ENCODE measurements around the gene FBXW9. TPM values are rescaled to one million over a fixed set of nuclear protein-coding genes. Genes with fewer than 3 reads are reported as not detected.
"Not testable (repeated sequence)": the region's sequence is repeated elsewhere in the genome, so short reads cannot be mapped to it uniquely, and the experiment has no call there.

The FBXW9 gene
- total RNA-seq, 2 experiments from 2014 or later = 11.0 to 11.5 TPM

- Histone ChIP-seq H3K4me1 (ENCODE audit: insufficient read depth, low read length, poor library complexity, severe bottlenecking) (no peaks in the 10 kb centered on the region), H4K20me1 (ENCODE audit: insufficient read depth, low read length) (no peaks in the 10 kb centered on the region), H3K4me3 (ENCODE audit: low read depth, low read length, poor library complexity, severe bottlenecking) (no peak overlapping the region), H3K36me3 (ENCODE audit: insufficient read depth, low read length) (peaks cover 96% of the 10 kb centered on the region), H3K27ac (ENCODE audit: low read depth, low read length, poor library complexity, severe bottlenecking) (no peak overlapping the region), H3K9me2 (ENCODE audit: insufficient read depth, low read length) (no peaks in the 10 kb centered on the region), H3K79me2 (ENCODE audit: insufficient read depth, low read depth, low read length) (no peaks in the 10 kb centered on the region), H3K9me3 (ENCODE audit: low read length) (no peaks in the 10 kb centered on the region), H2AFZ (ENCODE audit: low read length) (no peak overlapping the region), H3K4me2 (ENCODE audit: low read length) (no peak overlapping the region)
- no TSS peak for BruUV-seq (replicated peaks)
- POLR2A ChIA-PET = no interaction called here
- CTCF ChIA-PET (ENCODE audit: unreplicated experiment) = interaction anchor here (0.5 to 0.6 kb wide), 3 partner anchors 15 to 352 kb away, joined by 3 read pairs; no protein-coding TSS in a partner anchor
- DNase-seq (ENCODE audit: low spot score) = peak; percentile 83
- TF ChIP-seq EZH2phosphoT487 (IDR thresholded peaks at IDR 0.05; ENCODE audit: borderline replicate concordance, low read depth, low read length) (no peak), CTCF (conservative IDR thresholded peaks at IDR 0.05; ENCODE audit: low read length) (no peak)
- intact Hi-C loops (cut with micrococcal nuclease; ENCODE audit: unreplicated experiment) = no loop called here
These were observed 6.6 kb upstream of the FBXW9 start for GRCh38 chr19:12703046-12703445.

DNA sequence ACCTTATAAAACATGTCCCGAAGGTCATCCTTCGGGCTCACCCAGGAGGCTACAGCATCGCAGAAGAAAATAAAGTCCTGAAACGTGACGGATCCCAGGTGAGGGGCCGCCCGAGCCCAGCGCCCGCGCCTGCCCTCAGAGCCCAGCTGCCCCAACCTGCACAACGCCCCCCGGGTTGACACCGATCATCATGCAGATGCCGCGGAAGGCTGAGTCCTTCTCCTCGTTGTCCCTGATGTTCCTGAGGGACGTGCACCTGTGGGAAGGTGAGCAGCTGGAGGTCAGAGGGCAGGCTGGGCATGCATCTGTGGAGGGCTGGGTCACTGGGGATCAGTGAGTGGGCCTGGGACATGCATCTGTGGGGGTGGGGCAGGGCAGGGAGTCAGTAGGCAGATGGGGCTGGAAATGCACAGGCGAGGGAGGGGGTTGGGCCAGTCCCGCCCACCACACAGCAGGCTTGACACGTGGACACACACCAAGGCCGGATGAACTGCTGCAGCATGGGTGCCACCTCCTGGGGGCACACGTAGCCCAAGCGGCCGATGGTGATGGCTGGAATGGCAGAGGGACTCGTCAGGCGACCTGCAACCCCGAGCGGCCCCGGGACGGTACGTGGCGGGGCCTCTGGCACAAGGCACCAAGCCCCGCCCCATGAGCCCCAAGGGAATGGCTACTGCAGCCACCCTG lies 5.3 kb upstream of the FBXW9 start:
- Histone ChIP-seq H3K4me1 (ENCODE audit: insufficient read depth, low read length, poor library complexity, severe bottlenecking) (peaks cover 12% of the 10 kb centered on the region), H2AFZ (ENCODE audit: low read length) (no peak overlapping the region), H3K9me2 (ENCODE audit: insufficient read depth, low read length) (no peaks in the 10 kb centered on the region), H3K79me2 (ENCODE audit: insufficient read depth, low read depth, low read length) (no peaks in the 10 kb centered on the region), H3K27ac (ENCODE audit: low read depth, low read length, poor library complexity, severe bottlenecking) (no peak overlapping the region), H3K9me3 (ENCODE audit: low read length) (no peaks in the 10 kb centered on the region), H3K4me3 (ENCODE audit: low read depth, low read length, poor library complexity, severe bottlenecking) (no peak overlapping the region), H4K20me1 (ENCODE audit: insufficient read depth, low read length) (no peaks in the 10 kb centered on the region), H3K36me3 (ENCODE audit: insufficient read depth, low read length) (peaks cover 90% of the 10 kb centered on the region), H3K4me2 (ENCODE audit: low read length) (no peak overlapping the region)
- no peak for DNase-seq (ENCODE audit: low spot score)
- no TSS peak for BruUV-seq (replicated peaks)
- ChIA-PET CTCF (ENCODE audit: unreplicated experiment) (no interaction called here), POLR2A (no interaction called here)
- TF ChIP-seq CTCF (conservative IDR thresholded peaks at IDR 0.05; ENCODE audit: low read length) (no peak), EZH2phosphoT487 (IDR thresholded peaks at IDR 0.05; ENCODE audit: borderline replicate concordance, low read depth, low read length) (no peak)
- intact Hi-C loops (cut with micrococcal nuclease; ENCODE audit: unreplicated experiment) = no loop called here

GRCh38 chr19:12698138-12698537 lies 1.7 kb upstream of the FBXW9 start:
- H2AFZ ChIP-seq (ENCODE audit: low read length) = no peak overlapping the region
- intact Hi-C loops (cut with micrococcal nuclease; ENCODE audit: unreplicated experiment) = no loop called here
- H4K20me1 ChIP-seq (ENCODE audit: insufficient read depth, low read length) = no peaks in the 10 kb centered on the region
- no peak for TF ChIP-seq EZH2phosphoT487 (IDR thresholded peaks at IDR 0.05; ENCODE audit: borderline replicate concordance, low read depth, low read length)
- TF ChIP-seq CTCF (conservative IDR thresholded peaks at IDR 0.05; ENCODE audit: low read length) = no peak
- no peak overlapping the region for H3K4me2 ChIP-seq (ENCODE audit: low read length)
- H3K4me3 ChIP-seq (ENCODE audit: low read depth, low read length, poor library complexity, severe bottlenecking) = no peak overlapping the region
- H3K4me1 ChIP-seq (ENCODE audit: insufficient read depth, low read length, poor library complexity, severe bottlenecking) = peaks cover 13% of the 10 kb centered on the region
- no peaks in the 10 kb centered on the region for H3K9me3 ChIP-seq (ENCODE audit: low read length)
- no peaks in the 10 kb centered on the region for H3K9me2 ChIP-seq (ENCODE audit: insufficient read depth, low read length)
- POLR2A ChIA-PET = no interaction called here
- BruUV-seq (replicated peaks) = no TSS peak
- CTCF ChIA-PET (ENCODE audit: unreplicated experiment) = no interaction called here
- no peaks in the 10 kb centered on the region for H3K79me2 ChIP-seq (ENCODE audit: insufficient read depth, low read depth, low read length)
- no peak for DNase-seq (ENCODE audit: low spot score)
- peaks cover 55% of the 10 kb centered on the region for H3K36me3 ChIP-seq (ENCODE audit: insufficient read depth, low read length)
- no peak overlapping the region for H3K27ac ChIP-seq (ENCODE audit: low read depth, low read length, poor library complexity, severe bottlenecking)

DNA sequence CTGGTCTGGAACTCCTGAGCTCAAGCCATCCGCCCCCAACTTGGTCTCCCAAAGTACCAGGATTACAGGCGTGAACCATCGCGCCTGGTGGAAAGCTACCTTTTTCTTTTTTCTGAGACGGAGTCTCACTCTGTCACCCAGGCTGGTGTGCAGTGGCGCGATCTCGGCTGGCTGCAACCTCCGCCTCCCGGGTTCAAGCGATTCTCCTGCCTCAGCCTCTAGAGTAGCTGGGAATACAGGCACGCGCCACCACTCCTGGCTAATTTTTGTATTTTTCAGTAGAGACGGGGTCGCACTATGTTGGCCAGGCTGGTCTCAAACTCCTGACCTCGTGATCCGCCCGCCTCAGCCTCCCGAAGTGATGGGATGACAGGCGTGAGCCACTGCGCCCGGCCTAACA lies 994 bp upstream of the FBXW9 start:
- DNase-seq (ENCODE audit: low spot score); H2AFZ ChIP-seq (ENCODE audit: low read length); H3K79me2 ChIP-seq (ENCODE audit: insufficient read depth, low read depth, low read length); H3K9me2 ChIP-seq (ENCODE audit: insufficient read depth, low read length); BruUV-seq (replicated peaks); CTCF ChIA-PET (ENCODE audit: unreplicated experiment); intact Hi-C loops (cut with micrococcal nuclease; ENCODE audit: unreplicated experiment); H4K20me1 ChIP-seq (ENCODE audit: insufficient read depth, low read length); H3K9me3 ChIP-seq (ENCODE audit: low read length): not testable (repeated sequence)
- peaks cover 51% of the 10 kb centered on the region for H3K36me3 ChIP-seq (ENCODE audit: insufficient read depth, low read length)
- peak overlapping the region; percentile 87 for H3K27ac ChIP-seq (ENCODE audit: low read depth, low read length, poor library complexity, severe bottlenecking)
- peak overlapping the region; percentile 87 for H3K4me3 ChIP-seq (ENCODE audit: low read depth, low read length, poor library complexity, severe bottlenecking)
- POLR2A ChIA-PET = interaction anchor here (0.7 to 1.9 kb wide), 2 partner anchors 16 to 25 kb away, joined by 3 to 5 read pairs; partner anchors contain the start of gene DHPS
- H3K4me2 ChIP-seq (ENCODE audit: low read length) = peak overlapping the region; percentile 88
- H3K4me1 ChIP-seq (ENCODE audit: insufficient read depth, low read length, poor library complexity, severe bottlenecking) = peaks cover 13% of the 10 kb centered on the region

Measured in OCI-LY7 (cell line).